Renal cortex interstitium (tissue), 11 donors: Measurements from ENCODE around the gene TRAPPC4. TPM values are rescaled to one million over a fixed set of nuclear protein-coding genes. Genes with fewer than 3 reads are reported as not detected.
"Not testable (repeated sequence)": the region's sequence is repeated elsewhere in the genome, so short reads cannot be mapped to it uniquely, and the experiment has no call there.

Experiments
- DNase-seq, 11 donors: peaks; one replicate each; pipeline ENCODE4 v3.0.0-alpha.2; 2013; ENCODE audit warnings: low read depth in 9 of 11, low spot score in 4 of 11; ENCODE audit errors: extremely low read depth in 1 of 11
- polyA plus RNA-seq, 3 donors: library from polyadenylated mRNA; unstranded; fragments of 120-200 nt; gene quantifications; one replicate each; pipeline ENCODE4 v1.2.1, GENCODE V29; 2013; ENCODE audit not compliant: insufficient read length in 3 of 3

Gene TRAPPC4
- polyA plus RNA-seq, 3 donors = 91.1 to 115 (median 102) TPM

GRCh38 chr11:119026970-119027369 lies 8.4 kb downstream of the TRAPPC4 start:
- DNase-seq = peak in 1 of 11 donors; percentile 43

DNA sequence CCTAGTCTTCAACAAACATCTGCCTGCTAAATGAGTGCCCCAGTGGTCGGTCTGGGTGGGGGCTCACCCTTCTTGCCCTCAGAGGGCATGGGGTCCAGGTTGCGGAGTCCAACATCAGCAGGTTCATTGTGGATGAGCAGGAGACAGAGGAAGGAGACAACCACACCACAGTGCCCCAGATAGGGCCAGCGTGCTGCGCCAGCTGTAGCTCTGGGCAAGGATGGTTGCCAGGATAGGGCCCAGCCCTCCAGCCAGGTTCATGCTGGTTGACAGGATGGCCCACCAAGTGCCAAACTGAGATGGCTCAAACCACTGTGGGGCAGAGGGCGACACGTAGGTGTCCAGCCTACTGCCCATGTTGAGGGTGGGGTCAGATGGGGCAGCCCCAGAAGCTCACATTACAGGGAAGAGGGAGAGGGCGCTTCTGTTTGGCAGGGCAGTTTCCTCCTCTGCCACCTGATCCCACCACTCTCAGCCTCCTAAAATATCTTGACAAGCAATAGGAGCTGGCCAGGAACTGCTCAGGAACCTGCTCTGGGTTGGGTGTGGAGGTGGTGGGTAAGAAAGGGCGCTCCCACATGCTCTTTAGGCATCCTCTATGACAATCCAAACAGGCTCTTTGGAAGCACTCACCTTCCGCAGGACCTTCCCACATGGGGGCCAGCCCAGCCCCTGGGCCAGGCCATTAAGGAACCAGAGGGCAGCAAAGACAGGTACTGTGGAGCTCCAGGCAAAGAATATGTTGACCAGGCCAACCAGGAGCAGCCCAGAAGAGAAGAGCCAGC lies 9.2 kb downstream of the TRAPPC4 start:
- no peak for DNase-seq

GRCh38 chr11:119028346-119029068 lies 9.9 kb downstream of the TRAPPC4 start:
- no peak for DNase-seq

GRCh38 chr11:119029069-119029339 lies 10.4 kb downstream of the TRAPPC4 start:
- no peak for DNase-seq

DNA sequence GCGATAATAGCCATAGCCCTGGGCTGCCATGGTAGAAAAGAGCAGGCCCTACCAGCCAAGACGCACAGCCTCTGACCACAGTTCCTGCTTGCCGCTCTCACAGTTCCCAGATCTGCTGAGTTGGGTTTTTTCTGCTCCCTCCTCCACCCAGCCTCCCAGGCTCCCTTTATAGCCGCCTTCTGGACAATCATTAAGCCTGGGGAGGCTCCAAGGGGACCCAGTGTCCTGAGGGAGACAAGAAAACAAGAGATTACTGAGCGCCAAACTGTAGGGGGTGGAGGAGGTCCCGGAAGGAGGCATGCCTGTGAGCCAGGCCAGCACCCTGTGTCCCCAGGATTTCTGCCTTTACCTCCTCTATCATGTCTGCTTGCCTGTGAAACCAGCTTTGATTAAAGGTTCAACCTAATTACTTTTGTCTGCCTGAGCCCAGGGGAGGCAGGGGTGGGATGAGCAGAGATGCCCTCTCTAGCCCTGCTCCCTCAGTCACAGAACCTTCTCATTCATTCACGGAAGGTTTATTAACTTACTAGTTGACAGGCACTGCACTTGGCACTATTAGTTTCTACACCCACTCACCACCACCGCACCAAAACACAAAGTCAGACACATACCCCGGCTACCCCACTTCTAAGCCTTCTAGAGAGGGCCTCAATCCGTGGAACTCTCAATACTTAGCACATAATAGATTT lies 10.9 kb downstream of the TRAPPC4 start:
- DNase-seq = peak in 3 of 11 donors; percentile 32 to 81 (median 56)

DNA sequence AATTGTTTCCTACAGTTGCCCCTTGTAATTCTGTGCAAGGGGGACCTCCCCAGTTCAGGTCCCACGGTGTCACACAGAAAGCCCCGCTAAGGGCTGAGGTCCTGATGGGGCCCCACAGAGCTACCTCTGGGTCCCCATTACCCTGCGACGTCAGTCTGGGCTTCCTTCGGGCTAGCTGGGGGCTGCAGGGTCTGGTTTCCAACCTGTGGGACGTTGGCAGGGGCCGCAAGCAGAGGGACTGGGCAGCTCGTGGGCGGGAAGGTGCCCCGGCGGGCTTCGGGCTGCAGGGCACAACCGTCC lies 11.4 kb downstream of the TRAPPC4 start:
- DNase-seq = no peak

- peak; percentile 88 to 96 (median 93) for DNase-seq
Observed at GRCh38 chr11:119030329-119031047, 11.9 kb downstream of the TRAPPC4 start, which contains the start of gene SLC37A4. TSS of gene SLC37A4 (minus strand) at chr11:119030877.

DNA sequence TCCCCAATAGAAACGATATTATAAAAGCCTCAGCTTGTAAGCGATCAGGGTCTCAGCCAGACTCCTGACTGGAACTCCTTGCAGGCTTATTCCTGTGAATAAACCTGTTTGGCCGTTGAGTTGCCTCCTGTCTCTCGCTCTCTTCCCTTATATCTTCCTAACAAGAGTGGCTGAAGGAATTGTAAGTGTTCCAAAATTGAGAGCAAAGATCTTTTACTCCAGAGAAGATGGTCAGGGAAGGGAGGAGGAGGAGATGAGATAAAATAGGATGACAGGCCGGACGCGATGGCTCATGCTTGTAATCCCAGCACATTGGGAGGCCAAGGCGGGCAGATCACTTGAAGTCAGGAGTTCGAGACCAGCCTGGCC lies 13.3 kb downstream of the TRAPPC4 start:
- no peak for DNase-seq

- DNase-seq = not testable (repeated sequence)
Observed at GRCh38 chr11:119033421-119033820, 14.9 kb downstream of the TRAPPC4 start.

GRCh38 chr11:119034813-119035212 lies 16.2 kb downstream of the TRAPPC4 start:
- DNase-seq = no peak

GRCh38 chr11:119038884-119039283 lies 20.3 kb downstream of the TRAPPC4 start:
- DNase-seq = no peak

GRCh38 chr11:119039471-119039870 lies 20.9 kb downstream of the TRAPPC4 start:
- not testable (repeated sequence) for DNase-seq

DNA sequence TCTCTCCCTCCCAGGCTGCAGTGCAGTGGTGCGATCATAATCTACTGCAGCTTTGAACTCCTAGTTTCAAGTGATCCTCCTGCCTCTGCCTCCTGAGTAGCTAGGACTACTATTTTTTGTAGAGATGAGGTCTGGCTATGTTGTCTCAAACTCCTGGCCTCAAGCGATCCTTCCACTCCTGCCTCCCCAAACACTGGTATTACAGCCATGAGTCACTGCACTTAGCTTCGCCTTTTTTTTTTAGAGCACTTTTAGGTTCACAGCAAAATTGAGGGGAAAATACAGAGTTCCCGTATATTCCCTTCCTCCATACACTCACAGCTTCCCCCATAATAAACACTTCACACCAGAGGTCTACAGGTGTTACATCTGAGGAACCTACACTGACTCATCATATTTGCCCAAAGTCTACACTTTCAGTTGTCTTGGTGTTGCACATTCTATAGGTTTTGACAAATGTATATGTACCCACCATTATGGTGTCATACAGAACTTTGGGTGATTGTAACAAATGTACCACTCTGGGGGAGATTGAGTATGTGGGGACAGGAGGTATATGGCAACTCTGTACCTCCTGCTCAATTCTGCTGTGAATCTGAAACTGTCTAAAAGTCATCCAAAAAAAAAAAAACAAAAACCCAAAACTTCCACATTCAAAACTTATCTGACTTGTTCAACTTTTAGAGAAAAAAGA lies 23.4 kb downstream of the TRAPPC4 start:
- no peak for DNase-seq

- no peak for DNase-seq
Observed at GRCh38 chr11:119042927-119043326, 24.4 kb downstream of the TRAPPC4 start.

DNA sequence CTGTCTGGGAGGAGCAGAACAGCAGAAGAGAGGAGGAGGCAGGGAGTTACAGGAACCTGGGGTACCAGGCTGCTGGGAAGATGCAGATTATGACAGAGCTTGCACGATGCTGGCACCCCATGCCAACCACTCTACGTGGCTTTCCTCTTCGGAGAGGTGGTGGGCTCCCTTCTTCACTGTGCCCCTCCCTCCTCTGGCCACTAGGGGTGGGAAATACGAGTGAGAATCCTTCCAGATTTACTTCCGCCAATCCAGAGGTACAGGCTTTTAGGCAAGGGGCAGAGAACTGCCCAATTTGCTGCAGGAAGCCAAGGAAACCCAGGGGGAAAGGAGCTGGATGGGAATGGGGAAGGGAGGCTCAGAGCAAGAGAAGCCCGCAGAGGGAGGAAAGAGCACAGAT lies 26.1 kb downstream of the TRAPPC4 start:
- no peak for DNase-seq

- no peak for DNase-seq
Observed at GRCh38 chr11:119046489-119046888, 27.9 kb downstream of the TRAPPC4 start.

DNA sequence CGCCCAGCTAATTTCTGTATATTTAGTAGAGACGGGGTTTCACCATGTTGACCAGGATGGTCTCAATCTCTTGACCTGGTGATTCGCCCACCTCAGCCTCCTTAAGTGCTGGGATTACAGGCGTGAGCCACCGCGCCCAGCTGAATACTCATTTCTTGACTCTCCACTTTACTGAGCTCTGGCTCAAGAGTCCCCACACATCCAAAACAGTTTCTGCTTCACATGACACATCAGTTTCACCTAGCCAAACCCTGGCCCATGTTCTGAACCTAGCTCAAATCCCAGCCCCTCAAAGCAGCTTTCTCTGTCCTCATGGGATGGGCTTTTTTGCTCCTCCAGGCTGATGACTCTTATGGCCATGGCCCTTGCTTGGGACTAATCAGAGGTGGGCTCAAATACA lies 28.6 kb downstream of the TRAPPC4 start:
- no peak for DNase-seq

- no peak for DNase-seq
Observed at GRCh38 chr11:119048644-119049043, 30.1 kb downstream of the TRAPPC4 start.

- no peak for DNase-seq
Observed at GRCh38 chr11:119049081-119049480, 30.5 kb downstream of the TRAPPC4 start.
